Omental fat pad (tissue), 4 donors: Measurements from ENCODE around the gene CAPN5. TPM values are rescaled to one million over a fixed set of nuclear protein-coding genes. Genes with fewer than 3 reads are reported as not detected.
A peak's percentile ranks its signal among the peaks of the same experiment; 100 is the strongest.
"Not testable (repeated sequence)": the region's sequence is repeated elsewhere in the genome, so short reads cannot be mapped to it uniquely, and the experiment has no call there.

ENCODE experiments used
- ATAC-seq: fragments of 150-250 bp; one replicate; pipeline ENCODE4 v1.9.1; 2016; ENCODE audit warnings: mild to moderate bottlenecking, moderate library complexity; ENCODE audit not compliant: low FRiP score
- DNase-seq: peaks from one replicate; pipeline ENCODE4 v3.0.0-alpha.2; 2019; ENCODE audit warnings: low spot score
- CTCF ChIP-seq, 3 donors: fragments of 450-650 bp; IDR thresholded peaks; one replicate each; pipeline ENCODE4 v1.5.1; 2016 to 2017; ENCODE audit warnings: antibody characterized with exemption in 3 of 3, mild to moderate bottlenecking in 3 of 3, moderate library complexity in 2 of 3
- total RNA-seq, 4 donors: library from RNA; depleted of rRNA; stranded (reverse); fragments of >200 nt; gene quantifications; one replicate each; pipeline ENCODE4 v1.1.0, GENCODE V29; 2016

CAPN5 gene
- total RNA-seq, 4 donors from 2014 or later: 3.3 to 8.5 (median 4.7) TPM

GRCh38 chr11:77042111-77042726 lies 24.6 kb upstream of the CAPN5 start:
- ATAC-seq (no peak), DNase-seq (no peak)

GRCh38 chr11:77044356-77044755 lies 22.4 kb upstream of the CAPN5 start:
- TF ChIP-seq CTCF (IDR thresholded peaks at IDR 0.05): no peak
- DNase-seq (no peak), ATAC-seq (no peak)

More at GRCh38 chr11:77042111-77042726, 24.6 kb upstream of the CAPN5 start:
- no peak for TF ChIP-seq CTCF (IDR thresholded peaks at IDR 0.05)

- no peak for TF ChIP-seq CTCF (IDR thresholded peaks at IDR 0.05)
- no peak for ATAC-seq
- no peak for DNase-seq
These were observed 21.9 kb upstream of the CAPN5 start for GRCh38 chr11:77044886-77045285.

GRCh38 chr11:77046060-77046501 lies 20.7 kb upstream of the CAPN5 start:
- peak in 1 of 3 donors; percentile 20 for TF ChIP-seq CTCF (IDR thresholded peaks at IDR 0.05)
- DNase-seq: no peak
- ATAC-seq: no peak

GRCh38 chr11:77047007-77047927 lies 19.5 kb upstream of the CAPN5 start:
- peak in 1 of 3 donors; percentile 32 for TF ChIP-seq CTCF (IDR thresholded peaks at IDR 0.05)
- ATAC-seq (peak; percentile 87), DNase-seq (no peak)

- not testable (repeated sequence) for DNase-seq, ATAC-seq
These were observed 18.8 kb upstream of the CAPN5 start for GRCh38 chr11:77047928-77048446.

- DNase-seq (no peak), ATAC-seq (no peak)
- no peak for TF ChIP-seq CTCF (IDR thresholded peaks at IDR 0.05)
These were observed 17.7 kb upstream of the CAPN5 start for GRCh38 chr11:77049026-77049425.
